K562 (cell line): ENCODE measurements around the gene GALNT7. TPM values are rescaled to one million over a fixed set of nuclear protein-coding genes. Genes with fewer than 3 reads are reported as not detected.

Source experiments
- ATF1 ChIP-seq, 2 experiments: fragments of 450-650 bp in 1 of 2; IDR thresholded peaks; 2 replicates each; pipeline ENCODE4 v1.6.1; 2016; ENCODE audit warnings: missing compliant biosample characterization in 1 of 2, missing genetic modification characterization in 1 of 2
- BCLAF1 ChIP-seq, 2 experiments: fragments of 450-650 bp in 1 of 2; IDR thresholded peaks; 2 replicates each; pipeline ENCODE4 v1.6.1; 2011 to 2017; ENCODE audit warnings: low read depth in 2 of 2, antibody characterized with exemption in 1 of 2, borderline replicate concordance in 1 of 2, low read length in 1 of 2, mild to moderate bottlenecking in 1 of 2, mixed read lengths in 1 of 2; ENCODE audit not compliant: control insufficient read depth in 1 of 2
- ELF2 ChIP-seq: fragments of 250-450 bp; sonication (Bioruptor Pico); IDR thresholded peaks from 2 replicates; pipeline ENCODE4 v1.5.0; 2021; ENCODE audit warnings: mild to moderate bottlenecking
- HBP1 ChIP-seq: fragments of 450-650 bp; formaldehyde crosslinking; IDR thresholded peaks from 2 replicates; pipeline ENCODE4 v1.4.0; 2022; ENCODE audit warnings: missing genetic modification characterization
- ID3 ChIP-seq, 2 experiments: fragments of 250-450 bp in 1 of 2; fragments of 450-650 bp in 1 of 2; sonication (Bioruptor Pico) in 1 of 2; IDR thresholded peaks; 2 replicates each; pipeline versions ENCODE4 v1.6.1 to v1.8.0; 2016 to 2021; ENCODE audit warnings: mild to moderate bottlenecking in 2 of 2, moderate library complexity in 2 of 2, missing compliant biosample characterization in 1 of 2, missing genetic modification characterization in 1 of 2
- JUND ChIP-seq, 2 experiments: IDR thresholded peaks; 2 replicates in 1 of 2; 3 replicates in 1 of 2; pipeline ENCODE4 v1.6.1; 2011; ENCODE audit warnings: borderline replicate concordance in 2 of 2, low read depth in 2 of 2, low read length in 2 of 2, improper control_type of control experiment in 1 of 2, missing biosample characterization in 1 of 2, missing genetic modification characterization in 1 of 2, missing genetic modification reagents in 1 of 2
- KDM5B ChIP-seq: fragments of 200-600 bp; sonication (generic); IDR thresholded peaks from 2 replicates; pipeline ENCODE4 v1.6.1; 2012; ENCODE audit warnings: low read depth, mild to moderate bottlenecking, moderate library complexity, low read length, control low read depth, inconsistent platforms; ENCODE audit not compliant: insufficient replicate concordance
- SLC30A9 ChIP-seq: fragments of 250-450 bp; sonication (Bioruptor Pico); IDR thresholded peaks from 2 replicates; pipeline ENCODE4 v1.8.0; 2022; ENCODE audit warnings: mild to moderate bottlenecking, moderate library complexity
- SREBF1 ChIP-seq: fragments of 150-350 bp; IDR thresholded peaks from 2 replicates; pipeline ENCODE4 v1.6.1; 2014; ENCODE audit warnings: antibody characterized with exemption, low read depth, low read length, borderline replicate concordance
- STAT6 ChIP-seq: sonication (generic); formaldehyde crosslinking; IDR thresholded peaks from 2 replicates; pipeline ENCODE4 v1.8.1; 2023; ENCODE audit warnings: mild to moderate bottlenecking, missing genetic modification reagents
- TBL1XR1 ChIP-seq, 2 experiments: IDR thresholded peaks; 2 replicates each; pipeline ENCODE4 v1.6.1; 2012; ENCODE audit warnings: improper control_type of control experiment in 2 of 2, low read length in 2 of 2, mild to moderate bottlenecking in 1 of 2
- TBP ChIP-seq: optimal IDR thresholded peaks from 2 replicates; pipeline ENCODE3; 2011; ENCODE audit warnings: low read depth, low read length, improper control_type of control experiment
- TOE1 ChIP-seq, 2 experiments: fragments of 450-650 bp in 1 of 2; sonication (generic) in 1 of 2; formaldehyde crosslinking in 1 of 2; IDR thresholded peaks; 2 replicates each; pipeline versions ENCODE4 v1.7.1 to v1.8.0; 2016 to 2022; ENCODE audit warnings: borderline replicate concordance in 2 of 2, mild to moderate bottlenecking in 2 of 2, antibody characterized with exemption in 1 of 2, inconsistent platforms in 1 of 2, low read depth in 1 of 2, missing genetic modification reagents in 1 of 2, moderate library complexity in 1 of 2
- TSC22D4 ChIP-seq: fragments of 450-650 bp; IDR thresholded peaks from 2 replicates; pipeline ENCODE4 v1.6.1; 2016; ENCODE audit warnings: missing genetic modification characterization, missing biosample characterization, control low read depth
- ZNF274 ChIP-seq: IDR thresholded peaks from 2 replicates; pipeline ENCODE4 v1.6.1; 2011; ENCODE audit warnings: low read depth, mild to moderate bottlenecking, low read length, moderate library complexity, borderline replicate concordance
- ZNF707 ChIP-seq: fragments of 250-450 bp; sonication (Bioruptor Pico); conservative IDR thresholded peaks from 2 replicates; pipeline ENCODE4 v1.8.0; 2022; ENCODE audit warnings: inconsistent platforms, mild to moderate bottlenecking, moderate library complexity
- ZNF830 ChIP-seq: fragments of 250-450 bp; sonication (Bioruptor Pico); IDR thresholded peaks from 2 replicates; pipeline ENCODE4 v1.5.0; 2021; ENCODE audit warnings: mild to moderate bottlenecking
- ZSCAN32 ChIP-seq: fragments of 450-650 bp; formaldehyde crosslinking; IDR thresholded peaks from 2 replicates; pipeline ENCODE4 v1.4.0; 2020; ENCODE audit warnings: mild to moderate bottlenecking, moderate library complexity
- polyA plus RNA-seq, 8 experiments: library from polyadenylated mRNA; depleted of rRNA in 4 of 8; stranded (reverse) in 5 of 8; unstranded in 3 of 8; fragments of >200 nt; fragmentation: Nextera tagmentation in 2 of 8; fragmentation: Illumina TruSeq in 1 of 8; extraction: Ambion mirVana in 2 of 8; extraction: Trizol in 1 of 8; gene quantifications; 2 replicates each; pipeline versions ENCODE4 v1.2.1 to v1.2.3, GENCODE V29; 2011 to 2014; ENCODE audit warnings: inconsistent platforms in 1 of 8, missing spikeins in 1 of 8
- total RNA-seq, 7 experiments: library from RNA; depleted of rRNA in 6 of 7; stranded (reverse); fragments of >200 nt in 6 of 7; fragmentation: Illumina TruSeq in 2 of 7; extraction: Trizol in 2 of 7; gene quantifications; 2 replicates each; pipeline versions ENCODE4 v1.2.1 to v1.2.3, GENCODE V29; 2011 to 2021; ENCODE audit warnings: low replicate concordance in 1 of 7

The GALNT7 gene
- total and polyA plus RNA-seq, 9 of the 15 experiments (the other 6 are each of a cell fraction or from before 2014, with no cell fraction given), result 16.7 to 38.7 (median 31.1) TPM

- no peak for TF ChIP-seq BCLAF1 (IDR thresholded peaks at IDR 0.05; ENCODE audit: borderline replicate concordance in 1 of 2, control insufficient read depth in 1 of 2, low read depth in 2 of 2, low read length in 1 of 2)
- TF ChIP-seq TOE1 (IDR thresholded peaks at IDR 0.05; ENCODE audit: borderline replicate concordance), result no peak
- no peak for TF ChIP-seq TOE1 (CRISPR knock-in tag; IDR thresholded peaks at IDR 0.05; ENCODE audit: borderline replicate concordance, low read depth)
- no peak for TF ChIP-seq ZNF830 (CRISPR knock-in tag)
- no peak for TF ChIP-seq HBP1
- no peak for TF ChIP-seq TBP
- no peak for TF ChIP-seq ELF2 (CRISPR knock-in tag)
- no peak for TF ChIP-seq TBL1XR1 (IDR thresholded peaks at IDR 0.05; ENCODE audit: low read length in 2 of 2)
- no peak for TF ChIP-seq SLC30A9
- no peak for TF ChIP-seq ZNF274
- no peak for TF ChIP-seq ATF1 (CRISPR knock-in tag; IDR thresholded peaks at IDR 0.05)
- no peak for TF ChIP-seq ATF1 (tag; IDR thresholded peaks at IDR 0.05)
- TF ChIP-seq ZSCAN32 (CRISPR knock-in tag), result no peak
- no peak for TF ChIP-seq KDM5B
- TF ChIP-seq TSC22D4 (tag), result no peak
- peak; percentile 10; the same call in 1 of the 2 replicates for TF ChIP-seq JUND (IDR thresholded peaks at IDR 0.05; ENCODE audit: borderline replicate concordance, low read depth, low read length)
- peak; percentile 19; the same call in 1 of the 3 replicates for TF ChIP-seq JUND (tag; IDR thresholded peaks at IDR 0.05; ENCODE audit: borderline replicate concordance, low read depth, low read length)
- TF ChIP-seq SREBF1, result no peak
- no peak for TF ChIP-seq STAT6
- TF ChIP-seq ZNF707, result no peak
- no peak for TF ChIP-seq ID3 (CRISPR knock-in tag; IDR thresholded peaks at IDR 0.05)
- no peak for TF ChIP-seq ID3 (tag; IDR thresholded peaks at IDR 0.05)
These were observed 150.1 kb downstream of the GALNT7 start (continued) for GRCh38 chr4:173318648-173319211.
